Stimulated activated CD8-positive, alpha-beta memory T cell treated with anti-CD3 and anti-CD28 coated beads, Interleukin-7, amount 100 ng/mL, for 1 hour (primary cell): ENCODE results near the gene ZNF660.
"Not testable (repeated sequence)": the region's sequence is repeated elsewhere in the genome, so short reads cannot be mapped to it uniquely, and the experiment has no call there.

Experiments
- DNase-seq, 2 donors: peaks; one replicate each; pipeline ENCODE4 v3.0.0-alpha.2; 2020; ENCODE audit warnings: low read depth in 2 of 2

The ZNF660 gene

GRCh38 chr3:44584646-44585501 is at the start of gene ZNF660:
Gene ZNF660, plus strand, starts transcription at chr3:44584964. Its CDS starts 9,230 bp downstream, at chr3:44594194.
- DNase-seq = no peak

GRCh38 chr3:44535364-44535763 is 49.4 kb upstream of the ZNF660 start:
- DNase-seq = no peak

GRCh38 chr3:44544811-44545210 is 40.0 kb upstream of the ZNF660 start:
- not testable (repeated sequence) for DNase-seq

GRCh38 chr3:44554626-44555592 is 29.9 kb upstream of the ZNF660 start, which contains the start of gene ZKSCAN7:
Gene ZKSCAN7, plus strand, starts transcription at chr3:44555193. Its CDS starts 1,855 bp downstream, at chr3:44557048.
- peak; percentile 16 to 32 for DNase-seq

GRCh38 chr3:44555723-44556122 is 29.0 kb upstream of the ZNF660 start:
- no peak for DNase-seq

GRCh38 chr3:44557074-44557473 is 27.7 kb upstream of the ZNF660 start:
- DNase-seq = no peak

GRCh38 chr3:44561076-44561475 is 23.7 kb upstream of the ZNF660 start:
- no peak for DNase-seq

- no peak for DNase-seq
Observed at GRCh38 chr3:44562147-44562546, 22.6 kb upstream of the ZNF660 start.

GRCh38 chr3:44568561-44568960 is 16.2 kb upstream of the ZNF660 start:
- no peak for DNase-seq

- no peak for DNase-seq
Observed at GRCh38 chr3:44571024-44571423, 13.7 kb upstream of the ZNF660 start.

- no peak for DNase-seq
Observed at GRCh38 chr3:44576613-44577012, 8.2 kb upstream of the ZNF660 start.

GRCh38 chr3:44577354-44577952 is 7.3 kb upstream of the ZNF660 start:
- not testable (repeated sequence) for DNase-seq

- not testable (repeated sequence) for DNase-seq
Observed at GRCh38 chr3:44578316-44578715, 6.4 kb upstream of the ZNF660 start.

- not testable (repeated sequence) for DNase-seq
Observed at GRCh38 chr3:44578924-44579515, 5.7 kb upstream of the ZNF660 start.

- not testable (repeated sequence) for DNase-seq
Observed at GRCh38 chr3:44579749-44580148, 5.0 kb upstream of the ZNF660 start.

- DNase-seq = not testable (repeated sequence)
Observed at GRCh38 chr3:44580971-44581370, 3.8 kb upstream of the ZNF660 start.

- no peak for DNase-seq
Observed at GRCh38 chr3:44596621-44597020, 11.9 kb downstream of the ZNF660 start.

- DNase-seq = no peak
Observed at GRCh38 chr3:44601749-44602148, 17.0 kb downstream of the ZNF660 start.

GRCh38 chr3:44612678-44613077 is 27.9 kb downstream of the ZNF660 start:
- no peak for DNase-seq

GRCh38 chr3:44624749-44625480 is 40.2 kb downstream of the ZNF660 start, which contains the start of gene ZNF197:
Gene ZNF197, plus strand, starts transcription at chr3:44625036. Its CDS starts 4,119 bp downstream, at chr3:44629155.
- DNase-seq = peak; percentile 6 to 36

GRCh38 chr3:44628716-44629115 is 44.0 kb downstream of the ZNF660 start:
- no peak for DNase-seq
